K562 (cell line): ENCODE measurements around the gene KIFC3. TPM values are rescaled to one million over a fixed set of nuclear protein-coding genes. Genes with fewer than 3 reads are reported as not detected.

Experiments used
- BHLHE40 ChIP-seq: IDR thresholded peaks from 2 replicates; pipeline ENCODE4 v1.6.1; 2011; ENCODE audit warnings: low read length, improper control_type of control experiment
- DIDO1 ChIP-seq: fragments of 450-650 bp; IDR thresholded peaks from 2 replicates; pipeline ENCODE4 v1.6.1; 2016; ENCODE audit warnings: low read depth, missing biosample characterization, missing genetic modification characterization
- ELF1 ChIP-seq: fragments of 200-800 bp; sonication (Bioruptor generic); IDR thresholded peaks from 2 replicates; pipeline ENCODE4 v1.6.1; 2016; ENCODE audit warnings: missing genetic modification characterization, missing compliant biosample characterization
- GTF2E2 ChIP-seq: fragments of 200-800 bp; sonication (Bioruptor generic); IDR thresholded peaks from 2 replicates; pipeline ENCODE4 v1.6.1; 2016; ENCODE audit warnings: missing genetic modification characterization, missing compliant biosample characterization
- HDAC2 ChIP-seq: fragments of 450-650 bp; IDR thresholded peaks from 2 replicates; pipeline ENCODE4 v1.6.1; 2016; ENCODE audit warnings: mild to moderate bottlenecking
- MYNN ChIP-seq, 2 experiments: sonication (generic); formaldehyde crosslinking in 1 of 2; IDR thresholded peaks; 2 replicates each; pipeline versions ENCODE4 v1.5.0 to v1.6.1; 2016 to 2020; ENCODE audit warnings: antibody characterized with exemption in 1 of 2, missing genetic modification reagents in 1 of 2
- NFIC ChIP-seq: fragments of 450-650 bp; IDR thresholded peaks from 2 replicates; pipeline ENCODE4 v1.6.1; 2017; ENCODE audit warnings: mild to moderate bottlenecking, inconsistent platforms
- PATZ1 ChIP-seq: fragments of 250-450 bp; sonication (Bioruptor Pico); IDR thresholded peaks from 2 replicates; pipeline ENCODE4 v1.5.0; 2020; ENCODE audit warnings: mild to moderate bottlenecking, borderline replicate concordance
- PHB2 ChIP-seq: fragments of 450-650 bp; IDR thresholded peaks from 2 replicates; pipeline ENCODE4 v1.6.1; 2017; ENCODE audit warnings: low read depth
- POLR2H ChIP-seq: IDR thresholded peaks from 2 replicates; pipeline ENCODE4 v1.6.1; 2016; ENCODE audit warnings: missing genetic modification characterization, low read depth, mild to moderate bottlenecking, control low read depth, missing compliant biosample characterization, moderate library complexity
- RBM25 ChIP-seq: fragments of 200-400 bp; formaldehyde crosslinking; IDR thresholded peaks from 2 replicates; pipeline ENCODE4 v1.6.1; 2018; ENCODE audit warnings: low read length, low read depth, moderate library complexity; ENCODE audit not compliant: severe bottlenecking
- SLC30A9 ChIP-seq: fragments of 250-450 bp; sonication (Bioruptor Pico); IDR thresholded peaks from 2 replicates; pipeline ENCODE4 v1.8.0; 2022; ENCODE audit warnings: mild to moderate bottlenecking, moderate library complexity
- SPI1 ChIP-seq: IDR thresholded peaks from 2 replicates; pipeline ENCODE4 v1.6.1; 2011; ENCODE audit warnings: low read depth, low read length, control low read depth, borderline replicate concordance
- THRAP3 ChIP-seq: fragments of 450-650 bp; IDR thresholded peaks from 2 replicates; pipeline ENCODE4 v1.6.1; 2016; ENCODE audit warnings: mild to moderate bottlenecking, inconsistent platforms, borderline replicate concordance
- XRCC5 ChIP-seq: fragments of 200-400 bp; formaldehyde crosslinking; IDR thresholded peaks from 2 replicates; pipeline ENCODE4 v1.6.1; 2017; ENCODE audit warnings: low read depth, mild to moderate bottlenecking, low read length
- ZKSCAN8 ChIP-seq: fragments of 200-800 bp; sonication (Bioruptor generic); IDR thresholded peaks from 2 replicates; pipeline ENCODE4 v1.6.1; 2016; ENCODE audit warnings: missing genetic modification characterization, missing compliant biosample characterization
- ZNF217 ChIP-seq: sonication (generic); formaldehyde crosslinking; IDR thresholded peaks from 2 replicates; pipeline ENCODE4 v1.8.0; 2022; ENCODE audit warnings: mild to moderate bottlenecking, missing genetic modification reagents
- ZNF316 ChIP-seq: fragments of 450-650 bp; IDR thresholded peaks from 2 replicates; pipeline ENCODE4 v1.6.1; 2016
- ZNF696 ChIP-seq: fragments of 250-450 bp; sonication (Bioruptor Pico); conservative IDR thresholded peaks from 2 replicates; pipeline ENCODE4 v1.4.0; 2020; ENCODE audit warnings: mild to moderate bottlenecking, moderate library complexity
- polyA plus RNA-seq, 8 experiments: library from polyadenylated mRNA; depleted of rRNA in 4 of 8; stranded (reverse) in 5 of 8; unstranded in 3 of 8; fragments of >200 nt; fragmentation: Nextera tagmentation in 2 of 8; fragmentation: Illumina TruSeq in 1 of 8; extraction: Ambion mirVana in 2 of 8; extraction: Trizol in 1 of 8; gene quantifications; 2 replicates each; pipeline versions ENCODE4 v1.2.1 to v1.2.3, GENCODE V29; 2011 to 2014; ENCODE audit warnings: inconsistent platforms in 1 of 8, missing spikeins in 1 of 8
- total RNA-seq, 7 experiments: library from RNA; depleted of rRNA in 6 of 7; stranded (reverse); fragments of >200 nt in 6 of 7; fragmentation: Illumina TruSeq in 2 of 7; extraction: Trizol in 2 of 7; gene quantifications; 2 replicates each; pipeline versions ENCODE4 v1.2.1 to v1.2.3, GENCODE V29; 2011 to 2021; ENCODE audit warnings: low replicate concordance in 1 of 7
- TF ChIP-seq, protein P1 (sequence below): fragments of 450-650 bp; formaldehyde crosslinking; IDR thresholded peaks from 2 replicates; pipeline ENCODE4 v1.4.0; 2020; ENCODE audit warnings: mild to moderate bottlenecking
- TF ChIP-seq, protein P2 (sequence below): fragments of 200-400 bp; formaldehyde crosslinking; IDR thresholded peaks from 2 replicates; pipeline ENCODE4 v1.6.1; 2017; ENCODE audit warnings: mild to moderate bottlenecking, low read depth, low read length, moderate library complexity
- TF ChIP-seq, protein P3 (sequence below): IDR thresholded peaks from 2 replicates; pipeline ENCODE4 v1.6.1; 2012; ENCODE audit warnings: low read depth, low read length, improper control_type of control experiment, borderline replicate concordance

The KIFC3 gene
- total and polyA plus RNA-seq, 9 of the 15 experiments (the other 6 are each of a cell fraction or from before 2014, with no cell fraction given): 0.23 to 105 (median 26.2) TPM

- TF ChIP-seq, protein P1, sequence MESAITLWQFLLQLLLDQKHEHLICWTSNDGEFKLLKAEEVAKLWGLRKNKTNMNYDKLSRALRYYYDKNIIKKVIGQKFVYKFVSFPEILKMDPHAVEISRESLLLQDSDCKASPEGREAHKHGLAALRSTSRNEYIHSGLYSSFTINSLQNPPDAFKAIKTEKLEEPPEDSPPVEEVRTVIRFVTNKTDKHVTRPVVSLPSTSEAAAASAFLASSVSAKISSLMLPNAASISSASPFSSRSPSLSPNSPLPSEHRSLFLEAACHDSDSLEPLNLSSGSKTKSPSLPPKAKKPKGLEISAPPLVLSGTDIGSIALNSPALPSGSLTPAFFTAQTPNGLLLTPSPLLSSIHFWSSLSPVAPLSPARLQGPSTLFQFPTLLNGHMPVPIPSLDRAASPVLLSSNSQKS (CRISPR knock-in tag): no peak
- TF ChIP-seq XRCC5 (no peak), DIDO1 (peak; percentile 83), POLR2H (tag) (no peak), ZNF316 (peak; percentile 89), BHLHE40 (0 out of 2 replicates have a peak, but pooled peaks have one; percentile 4), SPI1 (peak; percentile 17; the same call in 1 of the 2 replicates), SLC30A9 (no peak), THRAP3 (no peak), NFIC (no peak), PHB2 (no peak), ZKSCAN8 (CRISPR knock-in tag) (no peak), ZNF696 (CRISPR knock-in tag) (no peak), ZNF217 (no peak), PATZ1 (no peak), GTF2E2 (no peak), HDAC2 (no peak), ELF1 (tag) (peak; percentile 88), MYNN (IDR thresholded peaks at IDR 0.05) (no peak), MYNN (CRISPR knock-in tag; IDR thresholded peaks at IDR 0.05) (no peak), RBM25 (peak; percentile 78)
- TF ChIP-seq, protein P2, sequence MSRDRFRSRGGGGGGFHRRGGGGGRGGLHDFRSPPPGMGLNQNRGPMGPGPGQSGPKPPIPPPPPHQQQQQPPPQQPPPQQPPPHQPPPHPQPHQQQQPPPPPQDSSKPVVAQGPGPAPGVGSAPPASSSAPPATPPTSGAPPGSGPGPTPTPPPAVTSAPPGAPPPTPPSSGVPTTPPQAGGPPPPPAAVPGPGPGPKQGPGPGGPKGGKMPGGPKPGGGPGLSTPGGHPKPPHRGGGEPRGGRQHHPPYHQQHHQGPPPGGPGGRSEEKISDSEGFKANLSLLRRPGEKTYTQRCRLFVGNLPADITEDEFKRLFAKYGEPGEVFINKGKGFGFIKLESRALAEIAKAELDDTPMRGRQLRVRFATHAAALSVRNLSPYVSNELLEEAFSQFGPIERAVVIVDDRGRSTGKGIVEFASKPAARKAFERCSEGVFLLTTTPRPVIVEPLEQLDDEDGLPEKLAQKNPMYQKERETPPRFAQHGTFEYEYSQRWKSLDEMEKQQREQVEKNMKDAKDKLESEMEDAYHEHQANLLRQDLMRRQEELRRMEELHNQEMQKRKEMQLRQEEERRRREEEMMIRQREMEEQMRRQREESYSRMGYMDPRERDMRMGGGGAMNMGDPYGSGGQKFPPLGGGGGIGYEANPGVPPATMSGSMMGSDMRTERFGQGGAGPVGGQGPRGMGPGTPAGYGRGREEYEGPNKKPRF: no peak
- TF ChIP-seq, protein P3, sequence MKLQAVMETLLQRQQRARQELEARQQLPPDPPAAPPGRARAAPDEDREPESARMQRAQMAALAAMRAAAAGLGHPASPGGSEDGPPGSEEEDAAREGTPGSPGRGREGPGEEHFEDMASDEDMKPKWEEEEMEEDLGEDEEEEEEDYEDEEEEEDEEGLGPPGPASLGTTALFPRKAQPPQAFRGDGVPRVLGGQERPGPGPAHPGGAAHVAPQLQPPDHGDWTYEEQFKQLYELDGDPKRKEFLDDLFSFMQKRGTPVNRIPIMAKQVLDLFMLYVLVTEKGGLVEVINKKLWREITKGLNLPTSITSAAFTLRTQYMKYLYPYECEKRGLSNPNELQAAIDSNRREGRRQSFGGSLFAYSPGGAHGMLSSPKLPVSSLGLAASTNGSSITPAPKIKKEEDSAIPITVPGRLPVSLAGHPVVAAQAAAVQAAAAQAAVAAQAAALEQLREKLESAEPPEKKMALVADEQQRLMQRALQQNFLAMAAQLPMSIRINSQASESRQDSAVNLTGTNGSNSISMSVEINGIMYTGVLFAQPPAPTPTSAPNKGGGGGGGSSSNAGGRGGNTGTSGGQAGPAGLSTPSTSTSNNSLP: no peak
Measured at GRCh38 chr16:57734925-57735754, 67.2 kb downstream of the KIFC3 start (continued).
